Right atrium auricular region (tissue), 2 donors: ENCODE measurements around the gene DENND10. TPM values are rescaled to one million over a fixed set of nuclear protein-coding genes. Genes with fewer than 3 reads are reported as not detected.
"Not testable (repeated sequence)": the region's sequence is repeated elsewhere in the genome, so short reads cannot be mapped to it uniquely, and the experiment has no call there.

Experiments
- DNase-seq: peaks from one replicate; pipeline ENCODE4 v3.0.0-alpha.2; 2019; ENCODE audit warnings: low spot score
- H3K27ac ChIP-seq, 2 donors: fragments of 200-600 bp; sonication (generic); 1 replicate in 1 of 2; 2 replicates in 1 of 2; pipeline ENCODE4 v1.5.1; 2016 to 2019
- H3K27me3 ChIP-seq, 2 donors: fragments of 200-600 bp; sonication (generic); one replicate each; pipeline versions ENCODE4 v1.5.1 to v1.6.0; 2017 to 2019
- H3K36me3 ChIP-seq: fragments of 200-600 bp; sonication (generic); one replicate; pipeline ENCODE4 v1.5.1; 2016
- H3K4me1 ChIP-seq, 2 donors: fragments of 200-600 bp; sonication (generic); one replicate each; pipeline versions ENCODE4 v1.5.1 to v1.6.0; 2017 to 2019
- H3K4me3 ChIP-seq, 2 donors: fragments of 200-600 bp; sonication (generic); 1 replicate in 1 of 2; 2 replicates in 1 of 2; pipeline ENCODE4 v1.5.1; 2017 to 2019; ENCODE audit warnings: mild to moderate bottlenecking in 1 of 2, moderate library complexity in 1 of 2
- H3K9me3 ChIP-seq, 2 donors: fragments of 200-600 bp; sonication (generic); one replicate each; pipeline ENCODE4 v1.5.1; 2019
- total RNA-seq, 2 donors: library from RNA; depleted of rRNA; stranded (reverse); fragments of >200 nt; gene quantifications; one replicate each; pipeline ENCODE4 v1.1.0, GENCODE V29; 2016
- TF ChIP-seq, protein P1 (sequence below), 2 donors: fragments of 200-600 bp; sonication (generic); IDR thresholded peaks; one replicate each; pipeline ENCODE4 v1.5.1; 2019; ENCODE audit warnings: antibody characterized with exemption in 2 of 2

The DENND10 gene
- total RNA-seq, 2 donors from 2014 or later: 25.9 to 31.4 TPM

DNA sequence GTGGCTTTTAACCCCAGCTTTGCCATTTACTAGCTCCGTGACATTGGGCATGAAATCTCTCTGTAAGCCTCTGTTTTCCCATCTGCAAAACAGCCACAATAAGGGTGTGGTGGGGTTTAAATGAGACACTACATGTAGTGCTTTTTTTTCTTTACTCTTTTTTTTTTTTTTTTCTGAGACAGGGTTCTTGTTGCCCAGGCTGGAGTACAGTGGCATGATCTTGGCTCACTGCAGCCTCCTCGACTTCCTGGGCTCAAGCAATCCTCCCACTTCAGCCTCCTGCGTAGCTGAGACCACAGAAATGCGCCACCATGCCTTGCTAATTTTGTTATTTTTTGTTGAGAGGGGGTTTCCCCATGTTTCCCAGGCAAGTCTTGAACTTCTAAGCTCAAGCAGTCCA lies 8.3 kb upstream of the DENND10 start:
- Histone ChIP-seq H3K4me1 (no peaks in the 10 kb centered on the region), H3K4me3 (no peak overlapping the region), H3K27me3 (no peaks in the 10 kb centered on the region), H3K9me3 (no peaks in the 10 kb centered on the region), H3K27ac (no peak overlapping the region), H3K36me3 (no peaks in the 10 kb centered on the region)
- no peak for DNase-seq
- TF ChIP-seq, protein P1, sequence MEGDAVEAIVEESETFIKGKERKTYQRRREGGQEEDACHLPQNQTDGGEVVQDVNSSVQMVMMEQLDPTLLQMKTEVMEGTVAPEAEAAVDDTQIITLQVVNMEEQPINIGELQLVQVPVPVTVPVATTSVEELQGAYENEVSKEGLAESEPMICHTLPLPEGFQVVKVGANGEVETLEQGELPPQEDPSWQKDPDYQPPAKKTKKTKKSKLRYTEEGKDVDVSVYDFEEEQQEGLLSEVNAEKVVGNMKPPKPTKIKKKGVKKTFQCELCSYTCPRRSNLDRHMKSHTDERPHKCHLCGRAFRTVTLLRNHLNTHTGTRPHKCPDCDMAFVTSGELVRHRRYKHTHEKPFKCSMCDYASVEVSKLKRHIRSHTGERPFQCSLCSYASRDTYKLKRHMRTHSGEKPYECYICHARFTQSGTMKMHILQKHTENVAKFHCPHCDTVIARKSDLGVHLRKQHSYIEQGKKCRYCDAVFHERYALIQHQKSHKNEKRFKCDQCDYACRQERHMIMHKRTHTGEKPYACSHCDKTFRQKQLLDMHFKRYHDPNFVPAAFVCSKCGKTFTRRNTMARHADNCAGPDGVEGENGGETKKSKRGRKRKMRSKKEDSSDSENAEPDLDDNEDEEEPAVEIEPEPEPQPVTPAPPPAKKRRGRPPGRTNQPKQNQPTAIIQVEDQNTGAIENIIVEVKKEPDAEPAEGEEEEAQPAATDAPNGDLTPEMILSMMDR (IDR thresholded peaks at IDR 0.05): no peak

DNA sequence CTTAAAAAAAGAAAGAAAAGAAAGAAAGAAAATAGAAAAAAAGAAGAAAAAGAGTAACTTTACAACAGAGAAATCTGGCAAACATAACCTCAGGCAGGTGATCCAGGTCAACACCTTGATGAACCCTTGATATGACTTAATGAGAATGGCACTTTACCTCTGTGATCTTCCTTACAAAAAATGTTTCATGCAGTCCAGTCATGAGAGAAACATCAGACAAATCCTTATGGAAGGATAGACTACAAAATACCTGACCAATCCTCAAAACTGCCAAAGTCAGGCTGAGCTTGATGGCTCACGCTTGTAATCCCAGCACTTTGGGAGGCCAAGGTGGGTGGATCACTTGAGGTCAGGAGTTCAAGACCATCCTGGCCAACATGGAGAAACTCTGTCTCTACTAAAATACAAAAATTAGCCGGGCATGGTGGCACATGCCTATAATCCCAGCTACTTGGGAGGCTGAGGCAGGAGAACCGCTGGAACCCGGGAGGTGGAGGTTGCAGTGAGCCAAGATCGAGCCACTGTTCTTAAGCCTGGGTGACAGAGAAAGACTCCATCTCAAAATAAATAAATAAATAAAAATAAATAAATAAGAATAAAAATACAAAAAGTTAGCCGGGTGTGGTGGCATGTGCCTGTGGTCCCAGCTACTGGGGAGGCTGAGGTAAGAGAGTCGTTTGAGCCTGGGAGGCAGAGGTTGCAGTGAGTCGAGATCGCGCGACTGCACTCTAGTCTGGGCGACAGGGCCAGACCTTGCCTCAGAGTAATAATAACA lies 7.1 kb upstream of the DENND10 start:
- not testable (repeated sequence) for H3K27me3 ChIP-seq, H3K4me1 ChIP-seq, H3K4me3 ChIP-seq, H3K27ac ChIP-seq, H3K9me3 ChIP-seq, H3K36me3 ChIP-seq, DNase-seq

DNA sequence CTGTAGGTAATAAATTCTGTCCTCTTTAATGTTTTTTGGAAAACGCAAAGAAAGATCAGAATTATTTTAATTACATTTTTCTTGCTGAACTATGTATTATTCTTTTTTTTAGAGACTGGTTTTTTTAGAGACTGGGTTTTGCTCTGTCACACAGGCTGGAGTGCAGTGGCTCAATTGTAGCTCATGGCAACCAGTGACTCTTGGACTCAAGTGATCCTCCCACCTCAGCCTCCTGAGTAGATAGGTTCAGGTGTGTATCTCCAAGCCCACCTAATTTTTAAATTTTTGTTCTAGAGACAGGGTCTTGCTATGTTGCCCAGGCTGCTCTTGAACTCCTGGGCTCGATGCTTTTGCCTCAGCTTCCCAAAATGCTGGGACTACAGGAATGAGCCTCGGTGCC lies 5.3 kb upstream of the DENND10 start:
- H3K27me3 ChIP-seq: no peaks in the 10 kb centered on the region
- H3K4me1 ChIP-seq: no peaks in the 10 kb centered on the region
- no peaks in the 10 kb centered on the region for H3K9me3 ChIP-seq
- no peak overlapping the region for H3K27ac ChIP-seq
- H3K4me3 ChIP-seq: no peak overlapping the region
- TF ChIP-seq, protein P1 (IDR thresholded peaks at IDR 0.05): no peak
- DNase-seq: no peak
- no peaks in the 10 kb centered on the region for H3K36me3 ChIP-seq

DNA sequence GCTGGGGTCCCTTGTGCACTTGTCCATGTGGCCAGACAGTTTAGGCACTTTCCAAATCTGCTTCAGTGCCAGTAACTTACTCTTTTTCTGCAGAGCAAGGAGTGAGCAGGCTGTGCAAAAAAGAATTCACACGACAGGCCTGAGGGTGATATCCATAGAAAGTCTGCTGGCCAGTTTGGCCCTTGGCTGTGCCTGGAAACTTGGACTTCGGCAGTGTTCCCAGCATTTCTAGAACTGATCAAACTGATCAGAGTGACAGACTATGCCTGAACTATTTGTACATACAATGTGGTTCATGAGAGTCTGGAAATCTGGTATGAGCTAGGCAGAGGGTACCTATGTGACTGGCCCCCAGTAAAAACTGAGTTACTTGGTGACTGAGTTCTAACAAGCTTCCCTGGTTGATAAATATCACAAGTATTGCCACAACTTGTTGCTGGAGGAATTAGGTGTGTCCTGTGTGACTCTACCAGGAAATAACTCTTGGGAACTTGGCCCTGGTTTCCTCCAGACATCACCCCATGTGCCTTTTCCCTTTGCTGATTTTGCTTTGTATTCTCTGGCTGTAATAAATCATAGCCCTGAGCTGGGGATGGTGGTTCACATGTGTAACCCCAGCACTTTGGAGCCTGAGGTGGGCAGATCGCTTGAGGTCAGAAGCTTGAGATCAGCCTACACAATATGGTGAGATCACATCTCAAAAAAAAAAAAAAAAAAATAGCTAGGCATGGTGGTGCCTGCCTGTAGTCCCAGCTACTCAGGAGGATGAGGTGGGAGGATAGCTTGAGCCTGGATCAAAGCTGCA lies 3.3 kb upstream of the DENND10 start:
- H3K4me3 ChIP-seq: no peak overlapping the region
- no peaks in the 10 kb centered on the region for H3K9me3 ChIP-seq
- H3K27ac ChIP-seq: peak overlapping the region in 1 of 2 donors; percentile 25
- H3K36me3 ChIP-seq: no peaks in the 10 kb centered on the region
- H3K27me3 ChIP-seq: no peaks in the 10 kb centered on the region
- no peak for DNase-seq
- TF ChIP-seq, protein P1 (IDR thresholded peaks at IDR 0.05): no peak
- H3K4me1 ChIP-seq: peaks cover 0 to 9% of the 10 kb centered on the region in 2 donors

DNA sequence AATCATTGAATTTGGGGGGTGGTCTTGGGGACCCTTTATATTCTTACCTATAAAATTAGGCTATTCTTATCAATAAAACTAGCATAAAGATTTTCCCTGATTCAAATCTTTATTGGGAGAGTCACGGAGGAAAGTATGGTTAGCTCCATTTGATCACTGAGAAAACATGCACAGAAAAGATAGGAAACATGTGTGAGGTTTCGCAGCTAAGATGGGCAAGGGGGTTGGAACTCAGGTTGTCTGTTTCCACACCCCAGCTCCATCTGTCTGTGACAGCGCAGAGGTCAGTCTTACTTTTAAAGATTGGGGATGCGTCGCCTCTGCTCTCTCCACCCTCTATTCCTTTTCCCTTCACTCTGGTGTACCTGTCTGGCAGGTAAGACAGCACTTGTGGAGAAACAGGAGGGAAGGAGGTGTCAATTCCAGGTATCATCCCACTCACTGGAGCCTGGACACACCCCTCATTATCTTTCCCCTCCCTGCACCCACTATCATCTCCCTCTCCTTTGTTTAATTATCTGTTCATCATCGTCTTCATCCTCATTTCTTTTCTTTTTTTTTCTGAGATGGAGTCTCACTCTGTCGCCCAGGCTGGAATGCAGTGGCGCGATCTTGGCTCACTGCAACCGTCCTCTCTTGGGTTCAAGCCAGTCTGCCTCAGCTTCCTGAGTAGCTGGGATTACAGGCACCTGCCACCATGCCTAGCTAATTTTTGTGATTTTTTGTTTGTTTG lies 2.4 kb upstream of the DENND10 start:
- H3K36me3 ChIP-seq: no peaks in the 10 kb centered on the region
- DNase-seq: no peak
- no peaks in the 10 kb centered on the region for H3K9me3 ChIP-seq
- peaks cover 0 to 9% of the 10 kb centered on the region in 2 donors for H3K4me1 ChIP-seq
- H3K4me3 ChIP-seq: no peak overlapping the region
- H3K27me3 ChIP-seq: no peaks in the 10 kb centered on the region
- peak overlapping the region in 1 of 2 donors; percentile 9 for H3K27ac ChIP-seq
- TF ChIP-seq, protein P1 (IDR thresholded peaks at IDR 0.05): no peak
